ENCODE data around the gene ATP8A1.

Gene ATP8A1

DNA sequence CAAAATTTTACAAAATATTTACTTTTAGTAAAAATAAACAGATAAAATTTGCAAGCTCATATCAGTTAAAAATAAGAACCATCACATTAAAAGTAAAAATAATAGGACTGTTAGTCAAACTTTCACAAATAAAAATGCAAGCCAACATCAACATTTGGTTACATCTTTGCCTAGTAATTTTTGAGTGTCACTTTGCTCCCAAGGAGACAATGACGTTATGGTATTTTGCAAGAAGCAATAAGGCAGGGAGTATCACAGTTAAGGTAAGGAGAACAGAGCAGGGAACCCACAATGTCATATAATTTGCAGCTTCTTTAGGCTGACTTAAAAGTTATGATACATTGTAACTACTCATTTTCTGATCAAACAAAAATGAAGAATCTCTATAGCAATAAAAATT lies 98.7 kb downstream of the ATP8A1 start:
- Histone ChIP-seq H3K4me3 (ENCODE audit: insufficient read length, low read depth) (no peak overlapping the region), H3K27me3 (ENCODE audit: insufficient read depth, insufficient read length) (no peaks in the 10 kb centered on the region), H3K4me1 (ENCODE audit: insufficient read depth, insufficient read length) (no peaks in the 10 kb centered on the region), H3K36me3 (ENCODE audit: insufficient read depth, insufficient read length, low read length) (no peaks in the 10 kb centered on the region), H3K9ac (ENCODE audit: insufficient read length, low read depth) (no peak overlapping the region), H3K9me3 (ENCODE audit: insufficient read depth, low read length) (no peaks in the 10 kb centered on the region)
- no peak for TF ChIP-seq SUZ12 (IDR thresholded peaks at IDR 0.05; ENCODE audit: extremely low read depth, insufficient read depth, insufficient read length)
- no peak for TF ChIP-seq ZNF274 (IDR thresholded peaks at IDR 0.05; ENCODE audit: low read depth, low read length)
- no peak for TF ChIP-seq YY1 (IDR thresholded peaks at IDR 0.05; ENCODE audit: insufficient read depth, insufficient read length)
- no peak for DNase-seq (ENCODE audit: low read depth, low spot score)

DNA sequence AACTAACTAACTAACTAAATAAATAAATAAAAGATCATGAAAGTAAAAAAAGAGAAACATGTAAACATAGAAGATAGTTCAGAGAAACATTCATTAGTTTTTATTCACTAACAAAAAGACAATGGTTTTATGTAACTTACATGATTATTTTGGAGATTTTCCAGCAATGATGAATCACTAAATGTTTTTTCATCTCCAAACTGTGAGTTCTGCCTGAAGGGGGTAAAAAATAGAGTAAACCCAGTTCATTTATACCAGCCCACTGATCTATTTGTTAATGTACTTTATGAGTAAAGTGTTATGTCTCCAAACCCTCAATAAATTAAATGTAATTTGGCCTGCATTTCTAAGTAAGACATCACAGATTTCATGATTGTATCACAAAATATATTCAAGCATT lies 101.1 kb downstream of the ATP8A1 start:
- no peaks in the 10 kb centered on the region for H3K27me3 ChIP-seq (ENCODE audit: insufficient read depth, insufficient read length)
- no peaks in the 10 kb centered on the region for H3K36me3 ChIP-seq (ENCODE audit: insufficient read depth, insufficient read length, low read length)
- no peak overlapping the region for H3K9ac ChIP-seq (ENCODE audit: insufficient read length, low read depth)
- no peaks in the 10 kb centered on the region for H3K9me3 ChIP-seq (ENCODE audit: insufficient read depth, low read length)
- H3K4me3 ChIP-seq (ENCODE audit: insufficient read length, low read depth), result no peak overlapping the region
- no peak for TF ChIP-seq ZNF274 (IDR thresholded peaks at IDR 0.05; ENCODE audit: low read depth, low read length)
- TF ChIP-seq SUZ12 (IDR thresholded peaks at IDR 0.05; ENCODE audit: extremely low read depth, insufficient read depth, insufficient read length), result no peak
- no peak for TF ChIP-seq YY1 (IDR thresholded peaks at IDR 0.05; ENCODE audit: insufficient read depth, insufficient read length)
- no peaks in the 10 kb centered on the region for H3K4me1 ChIP-seq (ENCODE audit: insufficient read depth, insufficient read length)
- no peak for DNase-seq (ENCODE audit: low read depth, low spot score)

- no peak for DNase-seq (ENCODE audit: low read depth, low spot score)
- no peak overlapping the region for H3K9ac ChIP-seq (ENCODE audit: insufficient read length, low read depth)
- TF ChIP-seq YY1 (IDR thresholded peaks at IDR 0.05; ENCODE audit: insufficient read depth, insufficient read length), result no peak
- TF ChIP-seq SUZ12 (IDR thresholded peaks at IDR 0.05; ENCODE audit: extremely low read depth, insufficient read depth, insufficient read length), result no peak
- no peak for TF ChIP-seq ZNF274 (IDR thresholded peaks at IDR 0.05; ENCODE audit: low read depth, low read length)
- H3K9me3 ChIP-seq (ENCODE audit: insufficient read depth, low read length), result no peaks in the 10 kb centered on the region
- H3K4me1 ChIP-seq (ENCODE audit: insufficient read depth, insufficient read length), result no peaks in the 10 kb centered on the region
- no peaks in the 10 kb centered on the region for H3K36me3 ChIP-seq (ENCODE audit: insufficient read depth, insufficient read length, low read length)
- no peak overlapping the region for H3K4me3 ChIP-seq (ENCODE audit: insufficient read length, low read depth)
- H3K27me3 ChIP-seq (ENCODE audit: insufficient read depth, insufficient read length), result no peaks in the 10 kb centered on the region
Observed at GRCh38 chr4:42554072-42554471, 102.8 kb downstream of the ATP8A1 start.

- DNase-seq (ENCODE audit: low read depth, low spot score), result no peak
- no peak overlapping the region for H3K4me3 ChIP-seq (ENCODE audit: insufficient read length, low read depth)
- H3K9ac ChIP-seq (ENCODE audit: insufficient read length, low read depth), result no peak overlapping the region
- no peaks in the 10 kb centered on the region for H3K36me3 ChIP-seq (ENCODE audit: insufficient read depth, insufficient read length, low read length)
- no peaks in the 10 kb centered on the region for H3K27me3 ChIP-seq (ENCODE audit: insufficient read depth, insufficient read length)
- TF ChIP-seq YY1 (IDR thresholded peaks at IDR 0.05; ENCODE audit: insufficient read depth, insufficient read length), result no peak
- no peak for TF ChIP-seq ZNF274 (IDR thresholded peaks at IDR 0.05; ENCODE audit: low read depth, low read length)
- TF ChIP-seq SUZ12 (IDR thresholded peaks at IDR 0.05; ENCODE audit: extremely low read depth, insufficient read depth, insufficient read length), result no peak
- no peaks in the 10 kb centered on the region for H3K9me3 ChIP-seq (ENCODE audit: insufficient read depth, low read length)
- no peaks in the 10 kb centered on the region for H3K4me1 ChIP-seq (ENCODE audit: insufficient read depth, insufficient read length)
Observed at GRCh38 chr4:42549896-42550295, 107.0 kb downstream of the ATP8A1 start.

DNA sequence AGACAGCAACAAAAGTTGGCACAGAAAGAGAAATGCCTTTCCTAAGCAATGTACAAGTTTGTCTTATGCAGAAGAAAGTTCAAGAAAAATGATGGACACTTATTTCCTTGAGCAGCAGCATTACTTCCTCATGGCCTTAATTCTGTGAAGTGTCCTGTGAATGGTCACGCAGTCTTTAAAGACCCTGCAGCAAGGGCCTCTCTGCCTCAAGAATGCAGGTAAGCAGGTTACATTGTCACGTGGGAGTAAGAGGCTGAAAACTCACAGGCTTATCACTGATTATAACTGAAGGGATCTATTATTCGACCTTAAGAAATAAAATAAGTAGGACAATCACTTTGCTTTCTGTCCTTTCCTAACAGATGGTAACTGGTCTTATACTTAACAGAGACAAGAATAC lies 109.1 kb downstream of the ATP8A1 start:
- no peak for DNase-seq (ENCODE audit: low read depth, low spot score)
- H3K9me3 ChIP-seq (ENCODE audit: insufficient read depth, low read length), result no peaks in the 10 kb centered on the region
- H3K4me1 ChIP-seq (ENCODE audit: insufficient read depth, insufficient read length), result no peaks in the 10 kb centered on the region
- TF ChIP-seq YY1 (IDR thresholded peaks at IDR 0.05; ENCODE audit: insufficient read depth, insufficient read length) (no peak), SUZ12 (IDR thresholded peaks at IDR 0.05; ENCODE audit: extremely low read depth, insufficient read depth, insufficient read length) (no peak), ZNF274 (IDR thresholded peaks at IDR 0.05; ENCODE audit: low read depth, low read length) (no peak)
- H3K9ac ChIP-seq (ENCODE audit: insufficient read length, low read depth), result no peak overlapping the region
- no peak overlapping the region for H3K4me3 ChIP-seq (ENCODE audit: insufficient read length, low read depth)
- no peaks in the 10 kb centered on the region for H3K27me3 ChIP-seq (ENCODE audit: insufficient read depth, insufficient read length)
- no peaks in the 10 kb centered on the region for H3K36me3 ChIP-seq (ENCODE audit: insufficient read depth, insufficient read length, low read length)

DNA sequence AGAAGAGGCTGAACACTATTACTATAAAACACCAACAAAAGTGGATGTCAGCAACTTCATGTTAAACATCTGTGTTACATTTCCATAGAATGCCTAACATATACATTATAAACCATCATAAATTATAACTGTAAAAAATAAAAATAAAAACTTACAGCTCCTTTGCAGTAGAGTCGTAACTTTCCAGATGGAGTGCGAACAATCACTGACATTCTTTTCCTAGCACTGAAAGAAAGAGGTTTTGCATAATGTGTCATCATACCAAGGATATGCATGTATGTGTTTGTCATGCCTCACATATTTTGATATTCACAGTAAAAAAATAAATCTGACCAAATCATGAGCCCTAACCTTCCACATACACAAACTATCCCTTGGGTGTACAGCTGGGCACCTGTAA lies 113.1 kb downstream of the ATP8A1 start:
- TF ChIP-seq ZNF274 (IDR thresholded peaks at IDR 0.05; ENCODE audit: low read depth, low read length) (no peak), SUZ12 (IDR thresholded peaks at IDR 0.05; ENCODE audit: extremely low read depth, insufficient read depth, insufficient read length) (no peak), YY1 (IDR thresholded peaks at IDR 0.05; ENCODE audit: insufficient read depth, insufficient read length) (no peak)
- Histone ChIP-seq H3K4me3 (ENCODE audit: insufficient read length, low read depth) (no peak overlapping the region), H3K9me3 (ENCODE audit: insufficient read depth, low read length) (no peaks in the 10 kb centered on the region), H3K9ac (ENCODE audit: insufficient read length, low read depth) (no peak overlapping the region), H3K4me1 (ENCODE audit: insufficient read depth, insufficient read length) (no peaks in the 10 kb centered on the region), H3K27me3 (ENCODE audit: insufficient read depth, insufficient read length) (no peaks in the 10 kb centered on the region), H3K36me3 (ENCODE audit: insufficient read depth, insufficient read length, low read length) (no peaks in the 10 kb centered on the region)
- DNase-seq (ENCODE audit: low read depth, low spot score), result no peak

DNA sequence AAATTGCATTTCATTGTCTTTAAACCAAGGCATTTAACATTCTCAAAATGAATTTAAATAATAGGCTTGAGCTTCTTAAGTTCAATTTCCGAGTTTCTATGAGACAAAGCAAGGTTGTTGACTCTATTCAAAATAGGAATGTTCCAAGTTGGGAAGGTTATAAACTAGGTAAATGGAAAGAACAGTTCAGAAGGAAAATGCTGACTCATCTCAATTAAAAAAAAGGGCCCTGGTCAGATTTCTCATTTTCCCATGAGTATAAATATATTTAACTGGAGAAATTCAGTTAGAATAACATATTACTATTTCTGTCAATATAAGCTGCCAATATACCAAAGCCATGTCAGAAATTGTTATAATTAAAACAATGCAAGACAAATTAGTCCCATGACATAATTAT lies 113.8 kb downstream of the ATP8A1 start:
- no peak for TF ChIP-seq ZNF274 (IDR thresholded peaks at IDR 0.05; ENCODE audit: low read depth, low read length)
- no peak for TF ChIP-seq SUZ12 (IDR thresholded peaks at IDR 0.05; ENCODE audit: extremely low read depth, insufficient read depth, insufficient read length)
- TF ChIP-seq YY1 (IDR thresholded peaks at IDR 0.05; ENCODE audit: insufficient read depth, insufficient read length), result no peak
- DNase-seq (ENCODE audit: low read depth, low spot score), result no peak

GRCh38 chr4:42541647-42542046 lies 115.3 kb downstream of the ATP8A1 start:
- TF ChIP-seq SUZ12 (IDR thresholded peaks at IDR 0.05; ENCODE audit: extremely low read depth, insufficient read depth, insufficient read length), result no peak

More for the DNA sequence above, 113.8 kb downstream of the ATP8A1 start:
- no peak overlapping the region for H3K9ac ChIP-seq (ENCODE audit: insufficient read length, low read depth)
- no peaks in the 10 kb centered on the region for H3K36me3 ChIP-seq (ENCODE audit: insufficient read depth, insufficient read length, low read length)
- H3K4me3 ChIP-seq (ENCODE audit: insufficient read length, low read depth), result no peak overlapping the region
- H3K4me1 ChIP-seq (ENCODE audit: insufficient read depth, insufficient read length), result no peaks in the 10 kb centered on the region
- no peaks in the 10 kb centered on the region for H3K9me3 ChIP-seq (ENCODE audit: insufficient read depth, low read length)
- no peaks in the 10 kb centered on the region for H3K27me3 ChIP-seq (ENCODE audit: insufficient read depth, insufficient read length)

More at GRCh38 chr4:42541647-42542046, 115.3 kb downstream of the ATP8A1 start:
- H3K9ac ChIP-seq (ENCODE audit: insufficient read length, low read depth), result no peak overlapping the region
- no peak for DNase-seq (ENCODE audit: low read depth, low spot score)
- no peaks in the 10 kb centered on the region for H3K36me3 ChIP-seq (ENCODE audit: insufficient read depth, insufficient read length, low read length)
- H3K4me3 ChIP-seq (ENCODE audit: insufficient read length, low read depth), result no peak overlapping the region
- H3K4me1 ChIP-seq (ENCODE audit: insufficient read depth, insufficient read length), result no peaks in the 10 kb centered on the region
- H3K9me3 ChIP-seq (ENCODE audit: insufficient read depth, low read length), result no peaks in the 10 kb centered on the region
- no peaks in the 10 kb centered on the region for H3K27me3 ChIP-seq (ENCODE audit: insufficient read depth, insufficient read length)

All from NT2/D1 (cell line).